B cell (primary cell): ENCODE data around the gene CCNC.

Source experiments
- EZH2 ChIP-seq: IDR thresholded peaks from 2 replicates; pipeline ENCODE4 v1.6.1; 2012; ENCODE audit warnings: borderline replicate concordance, low read depth, mild to moderate bottlenecking, moderate library complexity, low read length; ENCODE audit not compliant: insufficient read depth, poor library complexity, severe bottlenecking
- TF ChIP-seq, protein P1 (sequence below): fragments of 200-600 bp; IDR thresholded peaks from one replicate; pipeline ENCODE4 v1.8.0; 2022; ENCODE audit warnings: antibody characterized with exemption, mild to moderate bottlenecking

DNA sequence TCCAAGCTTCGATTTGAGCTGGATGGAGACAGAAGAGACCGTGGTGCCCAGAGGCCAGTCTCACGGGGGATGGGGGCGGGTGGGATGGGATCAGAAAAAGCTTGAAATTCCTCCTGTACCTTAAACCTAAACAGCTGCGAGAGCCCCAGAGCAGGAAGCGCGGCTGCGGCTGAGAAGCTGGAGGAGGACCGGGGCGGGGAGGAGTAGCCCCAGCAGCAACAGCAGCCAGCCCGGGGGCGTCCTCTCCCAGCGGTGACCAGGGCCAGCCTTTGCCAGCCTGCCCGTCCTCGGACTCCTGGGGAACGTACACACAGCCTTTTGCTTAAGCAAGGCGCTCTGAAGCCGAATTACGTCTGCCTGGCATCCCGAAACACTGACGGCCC, 20.8 kb upstream of the CCNC start:
- TF ChIP-seq, protein P1, sequence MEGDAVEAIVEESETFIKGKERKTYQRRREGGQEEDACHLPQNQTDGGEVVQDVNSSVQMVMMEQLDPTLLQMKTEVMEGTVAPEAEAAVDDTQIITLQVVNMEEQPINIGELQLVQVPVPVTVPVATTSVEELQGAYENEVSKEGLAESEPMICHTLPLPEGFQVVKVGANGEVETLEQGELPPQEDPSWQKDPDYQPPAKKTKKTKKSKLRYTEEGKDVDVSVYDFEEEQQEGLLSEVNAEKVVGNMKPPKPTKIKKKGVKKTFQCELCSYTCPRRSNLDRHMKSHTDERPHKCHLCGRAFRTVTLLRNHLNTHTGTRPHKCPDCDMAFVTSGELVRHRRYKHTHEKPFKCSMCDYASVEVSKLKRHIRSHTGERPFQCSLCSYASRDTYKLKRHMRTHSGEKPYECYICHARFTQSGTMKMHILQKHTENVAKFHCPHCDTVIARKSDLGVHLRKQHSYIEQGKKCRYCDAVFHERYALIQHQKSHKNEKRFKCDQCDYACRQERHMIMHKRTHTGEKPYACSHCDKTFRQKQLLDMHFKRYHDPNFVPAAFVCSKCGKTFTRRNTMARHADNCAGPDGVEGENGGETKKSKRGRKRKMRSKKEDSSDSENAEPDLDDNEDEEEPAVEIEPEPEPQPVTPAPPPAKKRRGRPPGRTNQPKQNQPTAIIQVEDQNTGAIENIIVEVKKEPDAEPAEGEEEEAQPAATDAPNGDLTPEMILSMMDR = no peak
- no peak for TF ChIP-seq EZH2
